HCT116 (cell line): Measurements from ENCODE around the gene TATDN2. TPM values are rescaled to one million over a fixed set of nuclear protein-coding genes. Genes with fewer than 3 reads are reported as not detected.

Experiments
- ATAC-seq: fragments of 200-7000 bp; cut with Tn5 transposase; 2 replicates; pipeline ENCODE4 v1.9.1; 2020; ENCODE audit warnings: mild to moderate bottlenecking, moderate library complexity
- BruUV-seq: library from RNA; stranded (reverse); fragments of 400-500 nt; replicated peaks from 2 replicates; lab custom pipeline; 2021; lab: Mats Ljungman, UMichigan
- CTCF ChIA-PET: fragments of 300-600 bp; sonication (Branson Sonifier 250); formaldehyde crosslinking; loops from one replicate; lab custom pipeline; 2021; ENCODE audit warnings: antibody characterized with exemption; lab: Charles Lee
- POLR2A ChIA-PET: fragments of 300-600, 350-600 bp; sonication (Branson Sonifier 250); formaldehyde crosslinking; loops from one replicate; lab custom pipeline; 2021; ENCODE audit warnings: antibody characterized with exemption; lab: Charles Lee
- RAD21 ChIA-PET, 2 experiments: fragments of 300-600 bp; sonication (Branson Sonifier 250); formaldehyde crosslinking; loops; one replicate each; lab custom pipeline; 2023; ENCODE audit warnings: low total read pairs in 2 of 2; ENCODE audit not compliant: uncharacterized antibody in 2 of 2, unreplicated experiment in 2 of 2, low non-redundant PET in 1 of 2; lab: Charles Lee
- DNase-seq: peaks from one replicate; pipeline ENCODE4 v3.0.0-alpha.2; 2010; ENCODE audit warnings: low read depth, low spot score
- H2AFZ ChIP-seq: fragments of 200-600 bp; shearing (Covaris generic), sonication (generic); 2 replicates; pipeline ENCODE4 v1.6.1; 2017; ENCODE audit warnings: low read depth, mixed run types, mixed read lengths, antibody characterized with exemption, low read length; ENCODE audit not compliant: poor library complexity, severe bottlenecking
- H3K27ac ChIP-seq: 2 replicates; pipeline ENCODE4 v1.5.1; 2012; ENCODE audit warnings: low read depth, low read length
- H3K27me3 ChIP-seq: fragments of 200-600 bp; sonication (generic); 2 replicates; pipeline ENCODE4 v1.6.1; 2016; ENCODE audit warnings: mixed run types, low read length, mixed read lengths; ENCODE audit not compliant: insufficient read depth
- H3K36me3 ChIP-seq, 2 experiments: fragments of 200-500 bp in 1 of 2; fragments of 200-600 bp in 1 of 2; sonication (Bioruptor generic) in 1 of 2; sonication (generic) in 1 of 2; 2 replicates each; pipeline versions ENCODE4 v1.5.1 to v1.6.1; 2014 to 2016; ENCODE audit warnings: low read length in 2 of 2, inconsistent platforms in 1 of 2, mixed read lengths in 1 of 2, mixed run types in 1 of 2; ENCODE audit not compliant: insufficient read depth in 2 of 2, control insufficient read depth in 1 of 2
- H3K4me1 ChIP-seq, 2 experiments: fragments of 200-600 bp in 1 of 2; sonication (generic) in 1 of 2; 2 replicates each; pipeline versions ENCODE4 v1.5.1 to v1.6.1; 2012 to 2017; ENCODE audit warnings: low read length in 2 of 2, inconsistent platforms in 1 of 2, mild to moderate bottlenecking in 1 of 2, mixed read lengths in 1 of 2, mixed run types in 1 of 2, moderate library complexity in 1 of 2; ENCODE audit not compliant: insufficient read depth in 2 of 2, control insufficient read depth in 1 of 2
- H3K4me2 ChIP-seq: fragments of 200-600 bp; sonication (generic); 2 replicates; pipeline ENCODE4 v1.6.1; 2017; ENCODE audit warnings: mixed run types, low read length, mixed read lengths
- H3K4me3 ChIP-seq, 2 experiments: fragments of 200-600 bp in 1 of 2; sonication (generic) in 1 of 2; replicated peaks in 1 of 2; 2 replicates each; pipeline ENCODE4 v1.5.1; 2011 to 2016; ENCODE audit warnings: low read length in 2 of 2, control low read depth in 1 of 2, low read depth in 1 of 2, mild to moderate bottlenecking in 1 of 2, mixed read lengths in 1 of 2, mixed run types in 1 of 2
- H3K79me2 ChIP-seq: fragments of 200-600 bp; sonication (generic); 2 replicates; pipeline ENCODE4 v1.6.1; 2017; ENCODE audit warnings: mild to moderate bottlenecking, mixed run types, low read length, moderate library complexity, mixed read lengths; ENCODE audit not compliant: insufficient read depth
- H3K9ac ChIP-seq: fragments of 200-600 bp; sonication (generic); 2 replicates; pipeline ENCODE4 v1.6.1; 2016; ENCODE audit warnings: low read length, mixed read lengths
- H3K9me2 ChIP-seq: fragments of 200-600 bp; sonication (generic), shearing (Covaris generic); 2 replicates; pipeline ENCODE4 v1.6.1; 2017; ENCODE audit warnings: mixed run types, mild to moderate bottlenecking, moderate library complexity; ENCODE audit not compliant: insufficient read depth
- H3K9me3 ChIP-seq, 2 experiments: fragments of 200-500 bp in 1 of 2; fragments of 200-600 bp in 1 of 2; sonication (Bioruptor generic) in 1 of 2; sonication (generic) in 1 of 2; 2 replicates each; pipeline ENCODE4 v1.6.1; 2014 to 2017; ENCODE audit warnings: low read length in 2 of 2, mixed read lengths in 2 of 2, inconsistent platforms in 1 of 2, low read depth in 1 of 2, mild to moderate bottlenecking in 1 of 2, mixed run types in 1 of 2, moderate library complexity in 1 of 2; ENCODE audit not compliant: control insufficient read depth in 1 of 2, insufficient read depth in 1 of 2
- H4K20me1 ChIP-seq: fragments of 200-600 bp; sonication (generic), shearing (Covaris generic); 2 replicates; pipeline ENCODE4 v1.6.1; 2017; ENCODE audit warnings: mixed run types, mild to moderate bottlenecking, moderate library complexity; ENCODE audit not compliant: insufficient read depth
- ATF3 ChIP-seq: IDR thresholded peaks from 2 replicates; pipeline ENCODE4 v1.6.1; 2012
- CEBPB ChIP-seq: IDR thresholded peaks from 2 replicates; pipeline ENCODE4 v1.6.1; 2012; ENCODE audit warnings: low read depth
- EGR1 ChIP-seq: IDR thresholded peaks from 2 replicates; pipeline ENCODE4 v1.6.1; 2012; ENCODE audit warnings: low read depth
- EZH2 ChIP-seq: fragments of 200-600 bp; sonication (generic); IDR thresholded peaks from 2 replicates; pipeline ENCODE4 v1.6.1; 2017; ENCODE audit warnings: antibody characterized with exemption, mixed run types
- FOSL1 ChIP-seq: IDR thresholded peaks from 2 replicates; pipeline ENCODE4 v1.6.1; 2012; ENCODE audit warnings: low read depth
- JUND ChIP-seq: IDR thresholded peaks from 2 replicates; pipeline ENCODE4 v1.6.1; 2012
- MAX ChIP-seq: IDR thresholded peaks from 2 replicates; pipeline ENCODE4 v1.6.1; 2012
- POLR2A ChIP-seq: IDR thresholded peaks from 2 replicates; pipeline ENCODE4 v1.7.0; 2011; ENCODE audit warnings: borderline replicate concordance; ENCODE audit not compliant: insufficient read depth, insufficient read length; ENCODE audit errors: extremely low read depth
- POLR2AphosphoS5 ChIP-seq: IDR thresholded peaks from 2 replicates; pipeline ENCODE4 v1.6.1; 2011; ENCODE audit warnings: mild to moderate bottlenecking, low read depth, low read length, moderate library complexity
- REST ChIP-seq: IDR thresholded peaks from 2 replicates; pipeline ENCODE4 v1.6.1; 2012; ENCODE audit warnings: low read depth
- SIN3A ChIP-seq: IDR thresholded peaks from 2 replicates; pipeline ENCODE4 v1.6.1; 2012; ENCODE audit warnings: low read depth
- SP1 ChIP-seq: IDR thresholded peaks from 2 replicates; pipeline ENCODE4 v1.6.1; 2012; ENCODE audit warnings: low read depth
- SRF ChIP-seq: IDR thresholded peaks from 2 replicates; pipeline ENCODE4 v1.6.1; 2012; ENCODE audit warnings: low read depth
- YY1 ChIP-seq: IDR thresholded peaks from 2 replicates; pipeline ENCODE4 v1.6.1; 2011; ENCODE audit warnings: low read length, low read depth, moderate library complexity, mild to moderate bottlenecking; ENCODE audit not compliant: insufficient replicate concordance; ENCODE audit errors: extremely low read depth
- ZBTB33 ChIP-seq: IDR thresholded peaks from 2 replicates; pipeline ENCODE4 v1.6.1; 2011; ENCODE audit warnings: mild to moderate bottlenecking, low read length, moderate library complexity; ENCODE audit not compliant: insufficient replicate concordance; ENCODE audit errors: extremely low read depth
- ZFX ChIP-seq: fragments of 450-650 bp; IDR thresholded peaks from 2 replicates; pipeline ENCODE4 v1.6.1; 2017
- ZNF274 ChIP-seq: fragments of 200-500 bp; sonication (Bioruptor generic); IDR thresholded peaks from 2 replicates; pipeline ENCODE4 v1.6.1; 2014; ENCODE audit warnings: mild to moderate bottlenecking, low read depth, low read length, inconsistent platforms
- intact Hi-C: fragments of 100-400 bp; cut with micrococcal nuclease; formaldehyde crosslinking; loops from 2 replicates; pipeline ENCODE4 v1.10.0; 2022
- total RNA-seq: library from RNA; stranded (reverse); gene quantifications from one replicate; pipeline ENCODE4 v1.2.1, GENCODE V29; 2021; ENCODE audit not compliant: unreplicated experiment

The TATDN2 gene
- total RNA-seq, 1 experiment from 2014 or later: 26.8 TPM

GRCh38 chr3:10309736-10310135 lies 61.5 kb downstream of the TATDN2 start:
- no peak overlapping the region for H3K4me3 ChIP-seq
- no peaks in the 10 kb centered on the region for H3K9me2 ChIP-seq
- TF ChIP-seq REST (no peak), YY1 (no peak), SP1 (no peak), ATF3 (no peak), ZBTB33 (no peak), SIN3A (no peak), FOSL1 (no peak), JUND (no peak), SRF (no peak), ZNF274 (no peak), POLR2A (no peak), CEBPB (no peak), ZFX (no peak), EZH2 (no peak), MAX (no peak), EGR1 (no peak), POLR2AphosphoS5 (no peak)
- ATAC-seq (no peak), DNase-seq (no peak)
- no peak overlapping the region for H3K4me2 ChIP-seq
- no peak overlapping the region for H2AFZ ChIP-seq
- no peak overlapping the region for H3K27ac ChIP-seq
- H3K79me2 ChIP-seq: no peaks in the 10 kb centered on the region; the same call in 1 of the 2 replicates
- H3K4me1 ChIP-seq: no peaks in the 10 kb centered on the region
- RAD21 ChIA-PET: no interaction called here
- no peaks in the 10 kb centered on the region for H3K27me3 ChIP-seq
- CTCF ChIA-PET: no interaction called here
- H3K9me3 ChIP-seq: no peaks in the 10 kb centered on the region
- peaks cover 47 to 60% of the 10 kb centered on the region in 2 experiments for H3K36me3 ChIP-seq
- no TSS peak for BruUV-seq
- intact Hi-C loops: no loop called here
- no peak overlapping the region for H3K9ac ChIP-seq
- POLR2A ChIA-PET: no interaction called here
- H4K20me1 ChIP-seq: no peaks in the 10 kb centered on the region
